GM20431 (cell line): ENCODE measurements around the gene SUN1.
"Not testable (repeated sequence)": the region's sequence is repeated elsewhere in the genome, so short reads cannot be mapped to it uniquely, and the experiment has no call there.

Experiments used
- in situ Hi-C: fragments of 300-500 bp; cut with MseI, MboI; formaldehyde crosslinking; loops from one replicate; pipeline ENCODE4 v1.15.0; 2020; ENCODE audit warnings: low sequenced_read_pairs; ENCODE audit not compliant: unreplicated experiment

Gene SUN1, protein sequence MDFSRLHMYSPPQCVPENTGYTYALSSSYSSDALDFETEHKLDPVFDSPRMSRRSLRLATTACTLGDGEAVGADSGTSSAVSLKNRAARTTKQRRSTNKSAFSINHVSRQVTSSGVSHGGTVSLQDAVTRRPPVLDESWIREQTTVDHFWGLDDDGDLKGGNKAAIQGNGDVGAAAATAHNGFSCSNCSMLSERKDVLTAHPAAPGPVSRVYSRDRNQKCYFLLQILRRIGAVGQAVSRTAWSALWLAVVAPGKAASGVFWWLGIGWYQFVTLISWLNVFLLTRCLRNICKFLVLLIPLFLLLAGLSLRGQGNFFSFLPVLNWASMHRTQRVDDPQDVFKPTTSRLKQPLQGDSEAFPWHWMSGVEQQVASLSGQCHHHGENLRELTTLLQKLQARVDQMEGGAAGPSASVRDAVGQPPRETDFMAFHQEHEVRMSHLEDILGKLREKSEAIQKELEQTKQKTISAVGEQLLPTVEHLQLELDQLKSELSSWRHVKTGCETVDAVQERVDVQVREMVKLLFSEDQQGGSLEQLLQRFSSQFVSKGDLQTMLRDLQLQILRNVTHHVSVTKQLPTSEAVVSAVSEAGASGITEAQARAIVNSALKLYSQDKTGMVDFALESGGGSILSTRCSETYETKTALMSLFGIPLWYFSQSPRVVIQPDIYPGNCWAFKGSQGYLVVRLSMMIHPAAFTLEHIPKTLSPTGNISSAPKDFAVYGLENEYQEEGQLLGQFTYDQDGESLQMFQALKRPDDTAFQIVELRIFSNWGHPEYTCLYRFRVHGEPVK

GRCh38 chr7:832167-832967, at the start of gene SUN1:
Gene SUN1 (plus strand): TSS chr7:832476. CDS start chr7:832525, 49 bp downstream.
- in situ Hi-C loops: no loop called here

- in situ Hi-C loops: loop anchor here (10.0 kb wide), 1 partner anchor 82 kb away; no protein-coding TSS in a partner anchor
Observed at GRCh38 chr7:782718-783449, 49.4 kb upstream of the SUN1 start.

- in situ Hi-C loops: loop anchor here (10.0 kb wide), 1 partner anchor 81 kb away; no protein-coding TSS in a partner anchor
Observed at GRCh38 chr7:783556-784490, 48.5 kb upstream of the SUN1 start.

- in situ Hi-C loops: loop anchor here (10.0 kb wide), 1 partner anchor 80 kb away; no protein-coding TSS in a partner anchor
Observed at GRCh38 chr7:784971-785370, 47.3 kb upstream of the SUN1 start.

DNA sequence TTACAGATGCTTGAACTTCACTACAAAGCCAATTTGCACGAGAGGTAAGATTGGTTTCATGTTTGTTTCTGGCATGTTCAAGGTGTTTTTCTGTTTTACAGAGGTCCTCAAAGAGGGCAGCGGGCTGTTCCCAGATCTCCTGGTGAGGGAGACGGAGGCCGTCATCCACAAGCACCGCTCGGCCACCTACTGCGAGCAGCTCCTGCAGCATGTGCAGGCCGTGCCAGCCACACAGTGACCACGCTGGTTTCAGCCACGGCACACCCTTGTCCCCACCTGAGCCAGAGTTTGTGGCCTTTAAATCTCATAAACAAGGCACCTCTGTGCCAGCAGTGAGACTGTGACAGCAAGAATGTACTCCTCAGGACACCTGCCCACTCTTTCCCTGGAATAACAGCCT, 46.9 kb upstream of the SUN1 start:
- in situ Hi-C loops: loop anchor here (10.0 kb wide), 1 partner anchor 79 kb away; no protein-coding TSS in a partner anchor

DNA sequence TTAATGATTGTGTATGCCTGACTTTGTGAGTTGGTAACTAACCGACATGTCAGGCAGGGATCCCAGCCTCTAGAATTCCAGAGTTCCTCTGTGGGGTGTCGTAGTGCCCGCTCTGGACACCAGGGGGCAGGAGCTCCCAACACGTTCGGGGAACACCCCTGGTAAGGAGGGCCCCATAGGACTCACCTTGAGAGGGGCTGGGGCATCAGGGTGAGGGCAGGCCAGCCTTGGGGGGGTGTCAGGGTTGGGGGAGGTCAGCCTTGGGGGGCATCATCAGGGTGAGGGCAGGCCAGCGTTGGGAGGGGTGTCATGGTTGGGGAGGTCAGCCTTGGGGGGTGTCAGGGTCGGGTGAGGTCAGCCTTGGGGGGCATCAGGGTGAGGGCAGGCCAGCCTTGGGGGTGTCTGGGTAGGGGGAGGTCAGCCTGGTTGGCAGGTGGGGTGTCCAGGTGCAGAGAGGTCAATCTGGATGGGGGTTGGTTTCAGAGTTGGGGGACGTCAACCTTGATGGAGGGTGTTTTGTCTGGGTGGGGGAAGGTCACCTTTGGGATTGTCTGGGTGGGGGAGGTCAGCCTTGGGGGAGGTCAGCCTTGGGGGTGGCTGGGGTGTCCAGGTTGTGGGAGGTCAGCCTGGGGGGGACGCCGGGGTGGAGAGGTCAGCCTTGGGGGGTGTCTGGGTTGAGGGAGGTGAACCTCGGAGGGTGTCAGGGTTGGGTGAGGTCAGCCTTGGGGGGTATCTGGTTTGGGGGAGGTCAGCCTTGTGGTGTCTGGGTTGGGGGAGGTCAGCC, 45.6 kb upstream of the SUN1 start:
- in situ Hi-C loops: loop anchor here (10.0 kb wide), 1 partner anchor 78 kb away; no protein-coding TSS in a partner anchor

GRCh38 chr7:787332-788240, 44.7 kb upstream of the SUN1 start:
- in situ Hi-C loops: loop anchor here (10.0 kb wide), 1 partner anchor 77 kb away; no protein-coding TSS in a partner anchor

- in situ Hi-C loops: no loop called here
Observed at GRCh38 chr7:791519-791918, 40.8 kb upstream of the SUN1 start.

DNA sequence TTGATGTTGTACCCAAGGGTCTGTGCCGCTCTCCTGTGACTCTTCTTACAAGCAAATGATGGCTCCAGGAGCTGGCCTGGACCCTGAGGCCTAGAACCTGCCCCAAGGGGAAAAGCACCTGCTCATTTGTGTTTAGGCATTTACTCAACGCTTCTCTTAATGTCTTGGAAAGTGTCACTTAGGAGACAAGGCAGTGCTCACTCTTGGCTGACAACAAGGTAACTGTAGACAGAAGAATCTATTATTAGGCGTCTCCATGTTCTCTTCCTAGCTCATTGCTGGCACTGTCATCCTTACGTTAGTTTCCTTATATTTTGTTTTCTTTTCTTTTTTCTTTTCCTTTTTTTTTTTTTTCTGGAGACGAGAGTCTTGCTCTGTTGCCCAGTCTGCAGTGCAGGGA, 38.1 kb upstream of the SUN1 start:
- in situ Hi-C loops: no loop called here

- in situ Hi-C loops: no loop called here
Observed at GRCh38 chr7:794671-795329, 37.5 kb upstream of the SUN1 start.

GRCh38 chr7:796434-797169, 35.7 kb upstream of the SUN1 start:
- in situ Hi-C loops: not testable (repeated sequence)

GRCh38 chr7:798921-799470, 33.3 kb upstream of the SUN1 start:
- in situ Hi-C loops: no loop called here

DNA sequence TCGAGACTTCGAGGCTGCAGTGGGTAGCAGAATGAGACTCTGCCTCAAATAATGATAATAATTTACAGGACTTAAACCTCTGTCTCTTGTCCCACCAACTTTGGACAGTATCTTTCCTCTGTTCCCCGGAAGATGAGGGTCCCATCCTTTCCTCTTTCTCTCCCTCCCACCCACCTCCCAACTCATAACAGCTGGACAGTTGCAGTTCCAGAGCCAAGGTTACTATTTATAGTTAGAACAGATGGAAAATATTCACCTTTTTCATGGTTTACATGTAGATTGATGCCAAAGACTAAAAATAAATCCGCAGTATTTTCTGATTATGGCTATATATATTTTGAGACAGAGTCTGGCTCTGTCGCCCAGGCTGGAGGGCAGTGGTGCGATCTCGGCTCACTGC, 31.6 kb upstream of the SUN1 start:
- in situ Hi-C loops: no loop called here

- in situ Hi-C loops: not testable (repeated sequence)
Observed at GRCh38 chr7:801351-801750, 30.9 kb upstream of the SUN1 start.

- in situ Hi-C loops: no loop called here
Observed at GRCh38 chr7:801940-802381, 30.3 kb upstream of the SUN1 start.
